SK-N-SH (cell line): Measurements from ENCODE around the gene EML3. TPM values are rescaled to one million over a fixed set of nuclear protein-coding genes. Genes with fewer than 3 reads are reported as not detected.

ENCODE experiments used
- CTCF ChIA-PET: fragments of 300-600, 350-600 bp; formaldehyde crosslinking; extraction: SDS; loops from one replicate; lab custom pipeline; 2021; lab: Yijun Ruan, JAX
- POLR2A ChIA-PET: fragments of 350-600 bp; sonication (Branson Sonifier 250); formaldehyde crosslinking; extraction: SDS; loops from one replicate; lab custom pipeline; 2020; ENCODE audit warnings: antibody characterized with exemption, inconsistent platforms; lab: Yijun Ruan, JAX
- DNase-seq: peaks from one replicate; pipeline ENCODE4 v3.0.0; 2012
- H2AFZ ChIP-seq: fragments of 200-600 bp; sonication (generic); 2 replicates; pipeline ENCODE4 v1.8.1; 2016; ENCODE audit warnings: antibody characterized with exemption, mild to moderate bottlenecking, low read depth
- H3F3A ChIP-seq: fragments of 200-600 bp; sonication (generic); replicated peaks from 2 replicates; pipeline ENCODE3; 2016; ENCODE audit warnings: antibody characterized with exemption, mild to moderate bottlenecking; ENCODE audit not compliant: insufficient read depth
- H3K27ac ChIP-seq, 2 experiments: fragments of 200-500 bp in 1 of 2; fragments of 200-600 bp in 1 of 2; sonication (Bioruptor generic) in 1 of 2; sonication (generic), shearing (Covaris generic) in 1 of 2; 2 replicates each; pipeline versions ENCODE4 v1.5.1 to v1.6.1; 2014 to 2016; ENCODE audit warnings: low read depth in 2 of 2, inconsistent platforms in 1 of 2, low read length in 1 of 2, mild to moderate bottlenecking in 1 of 2, mixed read lengths in 1 of 2
- H3K27me3 ChIP-seq: fragments of 200-600 bp; sonication (generic), shearing (Covaris generic); 2 replicates; pipeline ENCODE4 v1.6.1; 2016; ENCODE audit warnings: mixed run types; ENCODE audit not compliant: insufficient read depth
- H3K36me3 ChIP-seq, 2 experiments: fragments of 200-500 bp in 1 of 2; fragments of 200-600 bp in 1 of 2; sonication (Bioruptor generic) in 1 of 2; sonication (generic) in 1 of 2; replicated peaks in 1 of 2; 2 replicates each; pipeline versions ENCODE3 to v1.5.1; 2014 to 2016; ENCODE audit warnings: low read length in 1 of 2, mild to moderate bottlenecking in 1 of 2; ENCODE audit not compliant: insufficient read depth in 2 of 2, control insufficient read depth in 1 of 2
- H3K4me1 ChIP-seq, 2 experiments: fragments of 200-500 bp in 1 of 2; fragments of 200-600 bp in 1 of 2; sonication (Bioruptor generic) in 1 of 2; sonication (generic), shearing (Covaris generic) in 1 of 2; 2 replicates each; pipeline versions ENCODE4 v1.5.1 to v1.6.1; 2014 to 2016; ENCODE audit warnings: low read depth in 1 of 2, low read length in 1 of 2, mixed run types in 1 of 2; ENCODE audit not compliant: insufficient read depth in 2 of 2, control insufficient read depth in 1 of 2
- H3K4me2 ChIP-seq: fragments of 200-600 bp; sonication (generic), shearing (Covaris generic); 2 replicates; pipeline ENCODE4 v1.6.1; 2017; ENCODE audit warnings: mixed run types
- H3K4me3 ChIP-seq, 2 experiments: fragments of 200-500 bp in 1 of 2; fragments of 200-600 bp in 1 of 2; sonication (Bioruptor generic) in 1 of 2; sonication (generic), shearing (Covaris generic) in 1 of 2; 2 replicates each; pipeline versions ENCODE4 v1.5.1 to v1.8.1; 2014 to 2016; ENCODE audit warnings: low read depth in 2 of 2, inconsistent platforms in 1 of 2, low read length in 1 of 2, mild to moderate bottlenecking in 1 of 2, mixed read lengths in 1 of 2, moderate library complexity in 1 of 2
- H3K79me2 ChIP-seq: fragments of 200-600 bp; sonication (generic); 2 replicates; pipeline ENCODE4 v1.8.1; 2017; ENCODE audit warnings: mild to moderate bottlenecking; ENCODE audit not compliant: insufficient read depth
- H3K9ac ChIP-seq: fragments of 200-600 bp; sonication (generic); 2 replicates; pipeline ENCODE4 v1.6.1; 2017; ENCODE audit warnings: mixed run types
- H3K9me2 ChIP-seq: fragments of 200-600 bp; sonication (generic); 2 replicates; pipeline ENCODE4 v1.6.1; 2017; ENCODE audit warnings: mixed run types
- H3K9me3 ChIP-seq: fragments of 200-600 bp; sonication (generic); 2 replicates; pipeline ENCODE4 v1.6.1; 2017; ENCODE audit warnings: mixed run types, mild to moderate bottlenecking, moderate library complexity
- H4K20me1 ChIP-seq: fragments of 200-600 bp; sonication (generic); 2 replicates; pipeline ENCODE4 v1.6.1; 2017; ENCODE audit warnings: mild to moderate bottlenecking, mixed run types; ENCODE audit not compliant: insufficient read depth
- CHD2 ChIP-seq: fragments of 150-350 bp; IDR thresholded peaks from 2 replicates; pipeline ENCODE4 v1.6.1; 2018; ENCODE audit warnings: low read length; ENCODE audit not compliant: partially characterized antibody
- FOXM1 ChIP-seq: IDR thresholded peaks from 2 replicates; pipeline ENCODE4 v1.4.0; 2012; ENCODE audit warnings: low read depth, mild to moderate bottlenecking
- GATA2 ChIP-seq: sonication (generic); formaldehyde crosslinking; IDR thresholded peaks from 2 replicates; pipeline ENCODE4 v1.5.0; 2020; ENCODE audit warnings: mild to moderate bottlenecking, missing genetic modification reagents
- MXI1 ChIP-seq: IDR thresholded peaks from 2 replicates; pipeline ENCODE4 v1.6.1; 2012; ENCODE audit warnings: mild to moderate bottlenecking, low read depth, low read length, improper control_type of control experiment
- NFIC ChIP-seq: IDR thresholded peaks from 2 replicates; pipeline ENCODE4 v1.4.0; 2012; ENCODE audit warnings: borderline replicate concordance
- NRF1 ChIP-seq: IDR thresholded peaks from 2 replicates; pipeline ENCODE4 v1.6.1; 2012; ENCODE audit warnings: low read depth, mild to moderate bottlenecking, low read length
- PBX3 ChIP-seq: IDR thresholded peaks from 2 replicates; pipeline ENCODE4; 2012
- REST ChIP-seq: IDR thresholded peaks from 2 replicates; pipeline ENCODE4 v1.6.1; 2012; ENCODE audit warnings: mild to moderate bottlenecking, low read depth, low read length, moderate library complexity
- RFX5 ChIP-seq: IDR thresholded peaks from 2 replicates; pipeline ENCODE4 v1.6.1; 2012; ENCODE audit warnings: mild to moderate bottlenecking, improper control_type of control experiment, low read length
- SIN3A ChIP-seq: IDR thresholded peaks from 2 replicates; pipeline ENCODE4 v1.6.1; 2012; ENCODE audit warnings: low read depth, mild to moderate bottlenecking, low read length, moderate library complexity, borderline replicate concordance
- TAF1 ChIP-seq: IDR thresholded peaks from 2 replicates; pipeline ENCODE4 v1.6.1; 2012; ENCODE audit warnings: low read depth, mild to moderate bottlenecking, low read length, moderate library complexity, borderline replicate concordance
- TCF12 ChIP-seq: IDR thresholded peaks from 2 replicates; pipeline ENCODE4 v1.4.0; 2012
- USF1 ChIP-seq: IDR thresholded peaks from 2 replicates; pipeline ENCODE4 v1.4.0; 2012; ENCODE audit warnings: low read depth, borderline replicate concordance
- YY1 ChIP-seq: IDR thresholded peaks from 2 replicates; pipeline ENCODE4 v1.4.0; 2012; ENCODE audit warnings: low read depth, mild to moderate bottlenecking
- ZBTB33 ChIP-seq: IDR thresholded peaks from 2 replicates; pipeline ENCODE4 v1.4.0; 2012; ENCODE audit warnings: low read depth, borderline replicate concordance
- WGBS: methylation state at CpG from one replicate; pipeline ENCODE4 v1.1.6; 2017; ENCODE audit warnings: low lambda C conversion rate; 5-methylcytosine and 5-hydroxymethylcytosine counted together
- polyA plus RNA-seq, 3 experiments: library from polyadenylated mRNA; depleted of rRNA; stranded (reverse); fragments of >200 nt; gene quantifications; 2 replicates each; pipeline ENCODE4 v1.2.3, GENCODE V29; 2012

The EML3 gene
- polyA plus RNA-seq, 1 of the 3 experiments (the other 2 are of a cell fraction) = 43.0 TPM

GRCh38 chr11:62556875-62557631 lies 55.5 kb downstream of the EML3 start:
- Histone ChIP-seq H3K9ac (peak overlapping the region; percentile 82; the same call in 1 of the 2 replicates), H2AFZ (no peak overlapping the region), H3F3A (peaks cover 87% of the 10 kb centered on the region), H3K27ac (peak overlapping the region; percentile 85 to 97), H3K4me3 (no peak overlapping the region), H4K20me1 (peaks cover 7% of the 10 kb centered on the region), H3K4me2 (peak overlapping the region; percentile 85), H3K27me3 (no peaks in the 10 kb centered on the region), H3K36me3 (peaks cover 26 to 37% of the 10 kb centered on the region in 2 experiments), H3K9me2 (no peaks in the 10 kb centered on the region), H3K79me2 (peaks cover 30% of the 10 kb centered on the region; the same call in 1 of the 2 replicates), H3K9me3 (no peaks in the 10 kb centered on the region), H3K4me1 (peaks cover 36 to 71% of the 10 kb centered on the region in 2 experiments)
- ChIA-PET POLR2A (interaction anchor here (0.9 to 1.8 kb wide), 3 partner anchors 12 to 156 kb away, joined by 4 to 6 read pairs (median 4); partner anchors contain the start of gene TUT1), CTCF (interaction anchor here (0.8 to 11.8 kb wide), 9 partner anchors 11 to 450 kb away, joined by 3 to 90 read pairs (median 4); no protein-coding TSS in a partner anchor)
- WGBS = 30% methylated on average over 2 of the region's 3 CpGs
- no peak for DNase-seq
- TF ChIP-seq MXI1 = no peak
- 0 out of 2 replicates have a peak, but pooled peaks have one; percentile 11 for TF ChIP-seq SIN3A
- no peak for TF ChIP-seq PBX3
- TF ChIP-seq TCF12 = no peak
- no peak for TF ChIP-seq CHD2

GRCh38 chr11:62556108-62556874 lies 56.3 kb downstream of the EML3 start:
- Histone ChIP-seq H3F3A (peaks cover 87% of the 10 kb centered on the region), H3K9me2 (no peaks in the 10 kb centered on the region), H3K4me1 (peaks cover 40 to 79% of the 10 kb centered on the region in 2 experiments), H3K27me3 (no peaks in the 10 kb centered on the region), H3K9ac (peak overlapping the region; percentile 82), H4K20me1 (peaks cover 6% of the 10 kb centered on the region), H2AFZ (no peak overlapping the region), H3K36me3 (peaks cover 23 to 30% of the 10 kb centered on the region in 2 experiments), H3K4me3 (no peak overlapping the region; a peak in 1 of 4 replicates), H3K9me3 (no peaks in the 10 kb centered on the region), H3K27ac (peak overlapping the region; percentile 85 to 97), H3K4me2 (peak overlapping the region; percentile 85), H3K79me2 (peaks cover 33% of the 10 kb centered on the region; the same call in 1 of the 2 replicates)
- CTCF ChIA-PET = interaction anchor here (1.0 to 11.8 kb wide), 6 partner anchors 12 to 449 kb away, joined by 3 to 90 read pairs (median 8); no protein-coding TSS in a partner anchor
- POLR2A ChIA-PET = interaction anchor here (0.7 to 1.8 kb wide), 5 partner anchors 9 to 156 kb away, joined by 3 to 4 read pairs (median 3); partner anchors contain the start of genes AHNAK, C11orf98, CSKMT and EEF1G
- DNase-seq = peak; percentile 90
- 8% methylated on average over 12 of the region's 14 CpGs for WGBS
- TF ChIP-seq GATA2 (no peak), FOXM1 (no peak), SIN3A (0 out of 2 replicates have a peak, but pooled peaks have one; percentile 29), ZBTB33 (no peak), MXI1 (no peak), TAF1 (no peak), NRF1 (no peak), REST (no peak), USF1 (no peak), YY1 (no peak), NFIC (peak; percentile 73), RFX5 (peak; percentile 100)
